Stimulated activated CD4-positive, alpha-beta T cell treated with anti-CD3 and anti-CD28 coated beads, Interleukin-4, amount 100 ng/mL, for 24 hours (primary cell): ENCODE results near the gene GPAT3.
"Not testable (repeated sequence)": the region's sequence is repeated elsewhere in the genome, so short reads cannot be mapped to it uniquely, and the experiment has no call there.

Experiments
- DNase-seq: peaks from one replicate; pipeline ENCODE4 v3.0.0-alpha.2; 2020

Gene GPAT3

GRCh38 chr4:83535520-83536361 is at the start of gene GPAT3:
TSS of gene GPAT3 (plus strand) at chr4:83536108. CDS start at chr4:83536623, 515 bp downstream.
- peak; percentile 73 for DNase-seq

GRCh38 chr4:83486457-83487129 is 49.3 kb upstream of the GPAT3 start:
- DNase-seq = no peak

DNA sequence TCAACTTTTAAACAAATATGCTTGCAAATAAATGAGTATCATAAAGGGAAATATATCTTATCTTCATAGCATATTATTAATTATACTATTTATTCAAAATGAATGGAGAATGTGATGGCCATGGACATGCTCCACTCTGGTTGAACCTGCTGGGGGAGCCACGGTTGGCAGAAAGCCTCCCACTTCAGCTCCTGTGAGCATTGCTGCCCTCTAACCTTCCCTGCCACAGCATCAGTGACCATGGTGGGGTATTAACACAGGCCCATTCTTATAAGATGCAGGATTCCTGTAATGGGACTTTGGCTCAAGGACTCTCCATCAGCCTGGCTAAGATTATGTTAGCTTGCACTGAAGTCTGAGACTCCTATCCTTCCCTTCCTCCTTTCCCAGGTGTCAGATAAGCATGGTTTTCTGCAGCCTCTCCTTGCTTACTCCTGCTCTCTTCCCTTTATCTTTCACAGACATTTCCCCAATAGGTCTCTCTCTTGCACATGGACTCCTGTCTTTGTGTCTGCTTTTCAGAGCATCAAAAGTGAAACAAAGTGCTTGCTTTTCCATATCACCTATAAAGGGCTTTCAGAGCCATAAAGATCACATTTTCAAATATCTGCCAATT is 46.1 kb upstream of the GPAT3 start:
- DNase-seq = no peak

- DNase-seq = peak; percentile 21
Observed at GRCh38 chr4:83490876-83491450, 44.9 kb upstream of the GPAT3 start.

DNA sequence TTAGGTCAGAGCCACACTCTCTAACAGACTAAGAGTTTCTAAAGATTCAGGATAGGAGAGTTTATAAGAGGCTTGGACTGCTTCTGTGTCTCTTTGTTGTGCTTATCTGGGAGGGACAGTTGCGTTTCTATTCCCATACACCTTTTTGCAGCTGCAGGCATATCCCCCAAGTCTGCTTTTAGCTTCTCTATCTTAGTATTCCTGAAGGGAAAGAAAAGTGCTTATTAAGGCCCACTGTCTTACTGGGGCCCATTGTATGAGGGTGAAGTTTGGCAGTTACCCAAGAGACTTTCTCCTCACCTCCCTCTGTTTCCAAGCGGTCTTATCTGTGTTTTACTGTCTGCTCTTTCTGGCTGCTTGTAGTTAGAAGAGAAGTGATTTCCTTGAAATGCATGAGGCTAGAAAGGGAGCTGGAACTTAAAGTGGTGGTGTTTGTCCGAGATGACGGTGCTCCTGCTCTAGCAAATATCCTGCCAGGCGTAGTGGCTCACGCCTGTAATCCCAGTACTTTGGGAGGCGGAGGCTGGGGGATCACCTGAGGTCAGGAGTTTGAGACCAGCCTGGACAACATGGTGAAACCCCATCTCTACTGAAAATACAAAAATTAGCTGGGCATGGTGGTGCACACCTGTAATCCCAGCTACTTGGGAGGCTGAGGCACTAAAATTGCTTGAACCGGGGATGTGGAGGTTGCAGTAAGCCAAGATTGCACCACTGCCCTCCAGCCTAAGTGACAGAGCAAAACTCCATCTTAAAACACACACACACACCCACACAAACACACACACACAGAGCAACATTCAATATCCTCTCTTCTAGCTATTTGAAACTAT is 39.6 kb upstream of the GPAT3 start:
- DNase-seq = not testable (repeated sequence)

GRCh38 chr4:83498187-83498586 is 37.7 kb upstream of the GPAT3 start:
- DNase-seq = no peak

DNA sequence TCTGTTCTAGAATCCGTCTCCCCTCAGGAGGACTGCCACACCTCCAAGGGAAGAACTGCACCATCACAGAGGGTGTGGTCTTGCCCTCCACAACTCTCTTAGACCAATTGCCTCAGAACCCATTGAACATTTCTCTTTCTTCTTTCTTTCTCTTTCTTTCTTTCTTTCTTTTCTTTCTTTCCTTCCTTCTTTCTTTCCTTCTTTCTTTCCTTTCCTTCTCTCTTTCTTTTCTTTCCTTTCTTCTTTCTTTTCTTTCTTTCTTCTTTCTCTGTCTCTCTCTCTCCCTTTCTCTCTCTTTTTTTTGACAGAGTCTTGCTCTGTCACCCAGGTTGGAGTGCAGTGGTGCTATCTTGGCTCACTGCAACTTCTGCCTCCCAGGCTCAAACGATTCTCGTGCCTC is 34.2 kb upstream of the GPAT3 start:
- DNase-seq = not testable (repeated sequence)

GRCh38 chr4:83503974-83504373 is 31.9 kb upstream of the GPAT3 start:
- DNase-seq = no peak

DNA sequence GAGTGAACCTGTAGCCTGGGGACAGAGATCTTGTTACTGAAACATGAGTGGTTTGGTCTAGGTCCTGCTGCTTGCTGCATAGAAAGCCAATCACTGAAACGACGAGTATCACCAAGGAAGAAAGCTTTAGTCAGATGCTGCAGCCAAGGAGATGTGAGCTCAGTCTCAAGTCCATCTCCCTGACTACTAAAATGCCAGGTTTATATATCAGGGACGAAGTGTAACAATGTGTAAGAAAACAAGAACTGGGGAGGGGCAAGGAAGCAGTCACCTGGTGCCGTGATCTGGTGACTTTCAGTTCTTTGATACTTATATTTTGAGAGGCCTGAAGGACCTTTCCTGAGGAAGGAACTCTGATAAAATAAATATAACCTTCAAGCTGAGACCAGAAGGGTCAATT is 31.4 kb upstream of the GPAT3 start:
- DNase-seq = no peak

GRCh38 chr4:83504996-83505395 is 30.9 kb upstream of the GPAT3 start:
- DNase-seq = no peak

GRCh38 chr4:83509156-83509585 is 26.7 kb upstream of the GPAT3 start:
- DNase-seq = peak; percentile 71

- DNase-seq = no peak
Observed at GRCh38 chr4:83510442-83510841, 25.5 kb upstream of the GPAT3 start.

GRCh38 chr4:83516042-83516772 is 19.7 kb upstream of the GPAT3 start:
- no peak for DNase-seq

GRCh38 chr4:83522239-83522638 is 13.7 kb upstream of the GPAT3 start:
- DNase-seq = no peak

DNA sequence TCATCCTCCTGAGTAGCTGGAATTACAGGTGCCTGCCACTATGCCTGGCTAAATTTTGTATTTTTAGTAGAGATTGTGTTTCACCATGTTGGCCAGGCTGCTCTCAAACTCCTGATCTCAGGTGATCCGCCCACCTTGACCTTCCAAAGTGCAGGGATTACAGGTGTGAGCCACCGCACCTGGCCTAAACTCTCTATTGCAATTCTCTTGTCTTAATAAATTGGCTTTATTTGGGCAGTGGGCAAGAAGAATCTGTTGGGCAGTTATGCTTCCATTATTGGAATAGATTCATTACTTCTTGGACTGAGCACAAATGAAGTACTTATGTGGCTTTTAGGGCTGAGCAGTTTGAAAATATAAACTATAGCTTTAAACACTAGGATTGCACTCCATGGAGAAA is 8.2 kb upstream of the GPAT3 start:
- no peak for DNase-seq

- DNase-seq = peak; percentile 8
Observed at GRCh38 chr4:83536362-83537272, 709 bp downstream of the GPAT3 start.

DNA sequence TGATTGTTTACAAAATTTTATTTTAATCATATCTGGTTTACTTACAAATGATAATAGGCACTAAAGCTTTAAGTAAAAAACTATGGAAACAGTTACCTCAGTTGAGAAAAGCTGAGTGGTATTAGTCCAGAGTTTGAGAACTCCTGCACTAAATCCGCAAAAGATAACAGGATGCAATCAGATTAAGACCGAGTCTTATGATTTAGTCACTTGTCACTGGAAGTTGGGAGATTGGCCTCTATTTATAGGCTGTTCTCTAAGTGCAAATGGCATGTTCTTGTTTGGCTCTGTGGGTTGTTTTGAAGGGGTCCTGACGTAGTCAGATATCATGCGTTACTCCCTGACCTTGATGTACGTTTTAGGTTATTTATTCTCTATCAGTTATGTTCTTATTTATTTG is 6.3 kb downstream of the GPAT3 start:
- no peak for DNase-seq

DNA sequence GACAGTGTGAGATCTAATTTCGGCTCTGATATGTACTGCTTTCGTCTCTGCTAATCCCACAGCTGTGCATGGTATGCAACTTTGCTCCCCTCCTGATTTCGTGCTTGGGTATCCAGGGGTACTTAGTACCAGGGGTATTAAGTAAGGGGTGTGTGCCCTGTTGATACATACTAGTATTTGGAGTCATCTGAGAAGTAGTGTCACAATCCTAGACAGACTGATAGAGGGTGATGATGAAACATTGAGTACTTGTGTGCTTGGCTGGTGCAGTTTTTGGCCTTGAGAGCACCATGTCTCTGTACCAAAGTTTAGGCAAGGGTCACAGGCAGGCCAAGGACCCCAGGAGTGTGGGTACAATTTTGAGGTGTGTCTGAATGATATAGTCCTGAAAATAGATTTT is 10.9 kb downstream of the GPAT3 start:
- no peak for DNase-seq

DNA sequence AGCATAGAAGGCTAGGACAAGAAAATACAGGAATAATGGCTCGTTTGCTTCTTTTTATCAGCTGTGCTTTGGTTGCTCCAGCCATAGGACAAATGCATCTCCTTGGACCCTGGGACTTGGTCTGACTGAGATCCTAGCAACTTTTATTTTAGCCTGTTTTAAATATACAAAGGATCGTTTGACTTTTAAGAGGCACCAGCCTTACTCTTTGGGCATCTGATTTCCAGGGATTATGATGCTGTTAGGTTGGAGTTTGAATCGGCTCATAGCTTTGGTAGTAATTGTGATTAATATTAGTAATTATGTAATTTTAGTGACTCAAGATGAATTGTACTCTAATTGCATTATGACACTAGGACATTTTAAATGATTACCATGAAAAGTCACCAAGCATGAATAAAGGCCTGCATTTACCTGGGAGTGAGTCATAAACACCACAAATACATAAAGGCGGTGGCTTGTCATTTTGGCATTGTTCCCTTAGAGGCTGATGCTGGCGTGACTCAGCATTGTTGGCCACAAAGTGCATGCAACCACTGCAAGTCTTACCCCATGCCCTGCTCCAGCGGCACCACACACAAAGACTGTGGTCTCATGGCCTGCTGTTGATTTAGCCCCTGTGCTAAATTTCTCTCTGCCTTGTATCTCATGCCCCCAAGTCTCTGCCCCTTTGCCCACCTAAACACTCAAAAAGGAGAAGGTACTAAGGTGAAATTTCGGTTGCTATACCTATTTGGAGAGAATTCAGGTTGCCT is 12.4 kb downstream of the GPAT3 start:
- DNase-seq = peak; percentile 79

- DNase-seq = no peak
Observed at GRCh38 chr4:83552083-83552482, 16.2 kb downstream of the GPAT3 start.
